Large intestine (tissue), 3 donors: ENCODE measurements around the gene IL5. TPM values are rescaled to one million over a fixed set of nuclear protein-coding genes. Genes with fewer than 3 reads are reported as not detected.

Source experiments
- DNase-seq, 2 donors: peaks; one replicate each; pipeline versions ENCODE4 v3.0.0 to v3.0.0-alpha.2; 2013
- H3K27ac ChIP-seq: one replicate; pipeline ENCODE4 v1.5.1; 2013; ENCODE audit warnings: low read length
- H3K27me3 ChIP-seq: 2 replicates; pipeline ENCODE4 v1.6.1; 2013; ENCODE audit warnings: low read length; ENCODE audit not compliant: control insufficient read depth, insufficient read depth
- H3K36me3 ChIP-seq: 2 replicates; pipeline ENCODE4 v1.6.1; 2013; ENCODE audit warnings: low read length; ENCODE audit not compliant: control insufficient read depth, insufficient read depth
- H3K4me1 ChIP-seq: one replicate; pipeline ENCODE4 v1.6.1; 2013; ENCODE audit warnings: low read length; ENCODE audit not compliant: control insufficient read depth, insufficient read depth
- H3K4me3 ChIP-seq: one replicate; pipeline ENCODE4 v1.5.1; 2013; ENCODE audit warnings: low read length
- H3K9me3 ChIP-seq: one replicate; pipeline ENCODE4 v1.6.1; 2013; ENCODE audit warnings: mild to moderate bottlenecking, low read depth, low read length, moderate library complexity; ENCODE audit not compliant: control insufficient read depth
- WGBS: methylation state at CpG from one replicate; pipeline ENCODE4 v1.1.5; 2013; ENCODE audit warnings: low lambda C conversion rate; ENCODE audit not compliant: insufficient coverage; 5-methylcytosine and 5-hydroxymethylcytosine counted together
- polyA plus RNA-seq: library from polyadenylated mRNA; unstranded; fragments of 120-200 nt; gene quantifications from one replicate; pipeline ENCODE4 v1.2.1, GENCODE V29; 2013

Gene IL5
- polyA plus RNA-seq, 1 donor, result 0.07 TPM

- Histone ChIP-seq H3K36me3 (no peaks in the 10 kb centered on the region), H3K4me3 (no peak overlapping the region), H3K27ac (no peak overlapping the region), H3K9me3 (no peaks in the 10 kb centered on the region), H3K27me3 (no peaks in the 10 kb centered on the region), H3K4me1 (peaks cover 8% of the 10 kb centered on the region)
- no peak for DNase-seq
These were observed 33.2 kb downstream of the IL5 start for GRCh38 chr5:132510076-132510475.

- Histone ChIP-seq H3K4me1 (peaks cover 35% of the 10 kb centered on the region), H3K4me3 (no peak overlapping the region), H3K36me3 (no peaks in the 10 kb centered on the region), H3K27me3 (no peaks in the 10 kb centered on the region), H3K27ac (peak overlapping the region; percentile 18), H3K9me3 (no peaks in the 10 kb centered on the region)
- no CpG with 5 or more reads among the region's 1 CpG for WGBS
- peak; percentile 61 to 68 for DNase-seq
These were observed 37.1 kb downstream of the IL5 start for GRCh38 chr5:132506094-132506692.

GRCh38 chr5:132505641-132506040 is 37.7 kb downstream of the IL5 start:
- no peaks in the 10 kb centered on the region for H3K9me3 ChIP-seq
- DNase-seq, result no peak
- H3K27me3 ChIP-seq, result no peaks in the 10 kb centered on the region
- WGBS, result no CpG with 5 or more reads among the region's 2 CpGs
- H3K4me3 ChIP-seq, result no peak overlapping the region
- peak overlapping the region; percentile 18 for H3K27ac ChIP-seq
- H3K36me3 ChIP-seq, result no peaks in the 10 kb centered on the region
- peaks cover 40% of the 10 kb centered on the region for H3K4me1 ChIP-seq

- H3K27ac ChIP-seq, result peak overlapping the region; percentile 18
- WGBS, result no CpG with 5 or more reads among the region's 4 CpGs
- no peaks in the 10 kb centered on the region for H3K9me3 ChIP-seq
- H3K27me3 ChIP-seq, result no peaks in the 10 kb centered on the region
- H3K4me1 ChIP-seq, result peaks cover 49% of the 10 kb centered on the region
- H3K4me3 ChIP-seq, result no peak overlapping the region
- no peaks in the 10 kb centered on the region for H3K36me3 ChIP-seq
- peak in 1 of 2 donors; percentile 20 for DNase-seq
These were observed 38.6 kb downstream of the IL5 start for GRCh38 chr5:132504746-132505145.

- H3K27me3 ChIP-seq, result no peaks in the 10 kb centered on the region
- H3K4me1 ChIP-seq, result peaks cover 51% of the 10 kb centered on the region
- no peaks in the 10 kb centered on the region for H3K36me3 ChIP-seq
- H3K4me3 ChIP-seq, result no peak overlapping the region
- 100% methylated on average over 1 of the region's 4 CpGs for WGBS
- H3K9me3 ChIP-seq, result no peaks in the 10 kb centered on the region
- DNase-seq, result no peak
- peak overlapping the region; percentile 89 for H3K27ac ChIP-seq
These were observed 40.1 kb downstream of the IL5 start for GRCh38 chr5:132503244-132503643.

- no peaks in the 10 kb centered on the region for H3K9me3 ChIP-seq
- peak in 1 of 2 donors; percentile 55 for DNase-seq
- H3K27ac ChIP-seq, result peak overlapping the region; percentile 89
- H3K4me1 ChIP-seq, result peaks cover 59% of the 10 kb centered on the region
- no peaks in the 10 kb centered on the region for H3K36me3 ChIP-seq
- WGBS, result no CpG with 5 or more reads among the region's 10 CpGs
- no peaks in the 10 kb centered on the region for H3K27me3 ChIP-seq
- no peak overlapping the region for H3K4me3 ChIP-seq
These were observed 41.1 kb downstream of the IL5 start for GRCh38 chr5:132501961-132502931.

- no peaks in the 10 kb centered on the region for H3K9me3 ChIP-seq
- peaks cover 59% of the 10 kb centered on the region for H3K4me1 ChIP-seq
- no peak for DNase-seq
- H3K36me3 ChIP-seq, result no peaks in the 10 kb centered on the region
- no peak overlapping the region for H3K4me3 ChIP-seq
- H3K27me3 ChIP-seq, result no peaks in the 10 kb centered on the region
- WGBS, result no CpG with 5 or more reads among the region's 4 CpGs
- peak overlapping the region; percentile 89 for H3K27ac ChIP-seq
These were observed 41.7 kb downstream of the IL5 start for GRCh38 chr5:132501629-132501956.

GRCh38 chr5:132500931-132501628 is 42.2 kb downstream of the IL5 start:
- H3K9me3 ChIP-seq, result no peaks in the 10 kb centered on the region
- peak; percentile 90 to 96 for DNase-seq

GRCh38 chr5:132500244-132500930 is 42.9 kb downstream of the IL5 start:
- no peak for DNase-seq
- no peaks in the 10 kb centered on the region for H3K27me3 ChIP-seq
- H3K9me3 ChIP-seq, result no peaks in the 10 kb centered on the region
- no peaks in the 10 kb centered on the region for H3K36me3 ChIP-seq
- H3K4me3 ChIP-seq, result no peak overlapping the region
- WGBS, result no CpG with 5 or more reads among the region's 6 CpGs
- peak overlapping the region; percentile 89 for H3K27ac ChIP-seq
- peaks cover 56% of the 10 kb centered on the region for H3K4me1 ChIP-seq

More at GRCh38 chr5:132500931-132501628, 42.2 kb downstream of the IL5 start:
- no peak overlapping the region for H3K4me3 ChIP-seq
- H3K36me3 ChIP-seq, result no peaks in the 10 kb centered on the region
- H3K27me3 ChIP-seq, result no peaks in the 10 kb centered on the region
- peaks cover 59% of the 10 kb centered on the region for H3K4me1 ChIP-seq
- no CpG with 5 or more reads among the region's 6 CpGs for WGBS
- H3K27ac ChIP-seq, result peak overlapping the region; percentile 89
